ENCODE measurements around the gene CEP72.

Gene CEP72

GRCh38 chr5:660491-661030, 48.4 kb downstream of the CEP72 start:
- no peak for DNase-seq (ENCODE audit: low read depth)

- no peak for DNase-seq (ENCODE audit: low read depth)
Measured at GRCh38 chr5:661891-662750, 50.0 kb downstream of the CEP72 start.

- DNase-seq (ENCODE audit: low read depth), result no peak
Measured at GRCh38 chr5:662751-663435, 50.8 kb downstream of the CEP72 start.

GRCh38 chr5:663436-664342, 51.5 kb downstream of the CEP72 start:
- DNase-seq (ENCODE audit: low read depth), result no peak

- no peak for DNase-seq (ENCODE audit: low read depth)
Measured at GRCh38 chr5:664343-664993, 52.3 kb downstream of the CEP72 start.

GRCh38 chr5:664994-665360, 52.8 kb downstream of the CEP72 start:
- DNase-seq (ENCODE audit: low read depth), result no peak

- DNase-seq (ENCODE audit: low read depth), result no peak
Measured at GRCh38 chr5:665541-665955, 53.4 kb downstream of the CEP72 start.

- DNase-seq (ENCODE audit: low read depth), result no peak
Measured at GRCh38 chr5:665956-666711, 54.0 kb downstream of the CEP72 start.

- no peak for DNase-seq (ENCODE audit: low read depth)
Measured at GRCh38 chr5:666816-667498, 54.8 kb downstream of the CEP72 start.

GRCh38 chr5:668283-668995, 56.3 kb downstream of the CEP72 start:
- no peak for DNase-seq (ENCODE audit: low read depth)

GRCh38 chr5:669111-669841, 57.1 kb downstream of the CEP72 start:
- peak; percentile 17 for DNase-seq (ENCODE audit: low read depth)

GRCh38 chr5:669842-670395, 57.8 kb downstream of the CEP72 start:
- no peak for DNase-seq (ENCODE audit: low read depth)

- no peak for DNase-seq (ENCODE audit: low read depth)
Measured at GRCh38 chr5:670396-671270, 58.5 kb downstream of the CEP72 start.

- DNase-seq (ENCODE audit: low read depth), result peak; percentile 54
Measured at GRCh38 chr5:671459-672328, 59.6 kb downstream of the CEP72 start.

GRCh38 chr5:672329-673160, 60.4 kb downstream of the CEP72 start:
- DNase-seq (ENCODE audit: low read depth), result peak; percentile 22

All from stimulated activated CD8-positive, alpha-beta memory T cell treated with anti-CD3 and anti-CD28 coated beads, Interleukin-4, amount 100 ng/mL, for 24 hours (primary cell).